Lower leg skin (tissue), 3 donors: ENCODE measurements around the gene MAX.

Experiments
- CTCF ChIP-seq, 3 donors: fragments of 450-650 bp; IDR thresholded peaks; one replicate each; pipeline ENCODE4 v1.5.1; 2016; ENCODE audit warnings: antibody characterized with exemption in 3 of 3, mild to moderate bottlenecking in 3 of 3, moderate library complexity in 2 of 3
- POLR2A ChIP-seq, 2 donors: fragments of 450-650 bp; IDR thresholded peaks; one replicate each; pipeline ENCODE4 v1.6.1; 2016 to 2017; ENCODE audit warnings: antibody characterized with exemption in 2 of 2, mild to moderate bottlenecking in 1 of 2, moderate library complexity in 1 of 2

GRCh38 chr14:65084554-65085505 lies 17.5 kb downstream of the MAX start:
- TF ChIP-seq CTCF (IDR thresholded peaks at IDR 0.05) (no peak), POLR2A (IDR thresholded peaks at IDR 0.05) (no peak)
